ENCODE measurements around the gene RNF111.

DNA sequence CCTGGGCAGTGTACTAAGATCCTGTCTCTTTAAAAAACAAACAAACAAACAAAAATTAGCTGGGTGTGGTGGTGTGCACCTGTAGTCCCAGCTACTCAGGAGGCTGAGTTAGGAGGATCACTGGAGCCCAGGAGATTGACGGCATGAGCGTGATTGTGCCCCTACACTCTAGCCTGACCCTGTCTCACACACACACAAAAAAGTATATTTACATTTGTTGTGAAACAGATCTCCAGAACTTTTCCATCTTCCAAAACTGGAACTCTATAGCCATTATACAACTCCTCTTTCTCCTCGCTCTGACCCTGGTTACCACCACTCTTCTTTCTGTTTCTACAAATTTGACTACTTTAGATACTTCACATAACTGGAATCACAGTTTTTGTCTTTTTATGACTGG lies 61.4 kb downstream of the RNF111 start:
- TF ChIP-seq POLR2AphosphoS5 (IDR thresholded peaks at IDR 0.05; ENCODE audit: low read depth, low read length) (no peak), SIN3A (IDR thresholded peaks at IDR 0.05; ENCODE audit: borderline replicate concordance, insufficient read depth, low read length) (no peak), TAF1 (IDR thresholded peaks at IDR 0.05; ENCODE audit: borderline replicate concordance, insufficient read depth, low read length) (no peak)
- TF ChIP-seq, protein P1, sequence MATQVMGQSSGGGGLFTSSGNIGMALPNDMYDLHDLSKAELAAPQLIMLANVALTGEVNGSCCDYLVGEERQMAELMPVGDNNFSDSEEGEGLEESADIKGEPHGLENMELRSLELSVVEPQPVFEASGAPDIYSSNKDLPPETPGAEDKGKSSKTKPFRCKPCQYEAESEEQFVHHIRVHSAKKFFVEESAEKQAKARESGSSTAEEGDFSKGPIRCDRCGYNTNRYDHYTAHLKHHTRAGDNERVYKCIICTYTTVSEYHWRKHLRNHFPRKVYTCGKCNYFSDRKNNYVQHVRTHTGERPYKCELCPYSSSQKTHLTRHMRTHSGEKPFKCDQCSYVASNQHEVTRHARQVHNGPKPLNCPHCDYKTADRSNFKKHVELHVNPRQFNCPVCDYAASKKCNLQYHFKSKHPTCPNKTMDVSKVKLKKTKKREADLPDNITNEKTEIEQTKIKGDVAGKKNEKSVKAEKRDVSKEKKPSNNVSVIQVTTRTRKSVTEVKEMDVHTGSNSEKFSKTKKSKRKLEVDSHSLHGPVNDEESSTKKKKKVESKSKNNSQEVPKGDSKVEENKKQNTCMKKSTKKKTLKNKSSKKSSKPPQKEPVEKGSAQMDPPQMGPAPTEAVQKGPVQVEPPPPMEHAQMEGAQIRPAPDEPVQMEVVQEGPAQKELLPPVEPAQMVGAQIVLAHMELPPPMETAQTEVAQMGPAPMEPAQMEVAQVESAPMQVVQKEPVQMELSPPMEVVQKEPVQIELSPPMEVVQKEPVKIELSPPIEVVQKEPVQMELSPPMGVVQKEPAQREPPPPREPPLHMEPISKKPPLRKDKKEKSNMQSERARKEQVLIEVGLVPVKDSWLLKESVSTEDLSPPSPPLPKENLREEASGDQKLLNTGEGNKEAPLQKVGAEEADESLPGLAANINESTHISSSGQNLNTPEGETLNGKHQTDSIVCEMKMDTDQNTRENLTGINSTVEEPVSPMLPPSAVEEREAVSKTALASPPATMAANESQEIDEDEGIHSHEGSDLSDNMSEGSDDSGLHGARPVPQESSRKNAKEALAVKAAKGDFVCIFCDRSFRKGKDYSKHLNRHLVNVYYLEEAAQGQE (IDR thresholded peaks at IDR 0.05; ENCODE audit: insufficient read depth in 1 of 2, low read depth in 2 of 2, low read length in 2 of 2) = no peak

Data from PFSK-1 (cell line).